HepG2 (cell line): ENCODE results near the gene RBM5. TPM values are rescaled to one million over a fixed set of nuclear protein-coding genes. Genes with fewer than 3 reads are reported as not detected.
A peak's percentile ranks its signal among the peaks of the same experiment; 100 is the strongest.

ENCODE experiments used
- FOXC1 ChIP-seq: sonication (generic); formaldehyde crosslinking; IDR thresholded peaks from 2 replicates; pipeline ENCODE4 v1.8.0; 2022; ENCODE audit warnings: mild to moderate bottlenecking, missing genetic modification reagents, borderline replicate concordance
- RFXAP ChIP-seq: sonication (generic); formaldehyde crosslinking; IDR thresholded peaks from 2 replicates; pipeline ENCODE4 v1.4.0; 2020; ENCODE audit warnings: missing genetic modification reagents, borderline replicate concordance
- YEATS4 ChIP-seq: sonication (generic); formaldehyde crosslinking; IDR thresholded peaks from 2 replicates; pipeline ENCODE4 v1.4.0; 2020; ENCODE audit warnings: missing genetic modification reagents, borderline replicate concordance
- ZFP90 ChIP-seq: sonication (generic); formaldehyde crosslinking; IDR thresholded peaks from 2 replicates; pipeline ENCODE4 v1.8.0; 2022; ENCODE audit warnings: missing genetic modification reagents, mild to moderate bottlenecking, inconsistent platforms, borderline replicate concordance
- ZNF138 ChIP-seq: sonication (generic); formaldehyde crosslinking; IDR thresholded peaks from 2 replicates; pipeline ENCODE4 v1.5.0; 2020; ENCODE audit warnings: mild to moderate bottlenecking, low read depth, missing genetic modification reagents
- polyA plus RNA-seq, 8 experiments: library from polyadenylated mRNA; depleted of rRNA in 3 of 8; stranded (reverse) in 7 of 8; unstranded in 1 of 8; fragments of >200 nt; fragmentation: Illumina TruSeq in 4 of 8; extraction: Trizol in 4 of 8; gene quantifications; 2 replicates each; pipeline versions ENCODE4 v1.2.1 to v1.2.3, GENCODE V29; 2011 to 2016; ENCODE audit warnings: low read depth in 4 of 8, missing spikeins in 1 of 8, mixed read lengths in 1 of 8; ENCODE audit not compliant: insufficient read depth in 1 of 8
- total RNA-seq, 5 experiments: library from RNA; depleted of rRNA; stranded (reverse); fragments of >200 nt; fragmentation: Illumina TruSeq; extraction: Trizol; gene quantifications; 2 replicates each; pipeline ENCODE4 v1.2.3, GENCODE V29; 2016; ENCODE audit warnings: low read depth in 1 of 5
- TF ChIP-seq, protein P1 (sequence below): sonication (generic); formaldehyde crosslinking; IDR thresholded peaks from 2 replicates; pipeline ENCODE4 v1.4.0; 2020; ENCODE audit warnings: mild to moderate bottlenecking, missing genetic modification reagents
- TF ChIP-seq, protein P2 (sequence below): sonication (generic); formaldehyde crosslinking; IDR thresholded peaks from 2 replicates; pipeline ENCODE4 v1.8.1; 2023; ENCODE audit warnings: mild to moderate bottlenecking, missing genetic modification reagents
- TF ChIP-seq, protein P3 (sequence below): sonication (generic); formaldehyde crosslinking; IDR thresholded peaks from 2 replicates; pipeline ENCODE4 v1.4.0; 2020; ENCODE audit warnings: mild to moderate bottlenecking, missing genetic modification reagents
- TF ChIP-seq, protein P4 (sequence below): fragments of 450-650 bp; IDR thresholded peaks from 2 replicates; pipeline ENCODE4 v1.6.1; 2017
- TF ChIP-seq, protein P5 (sequence below): sonication (generic); formaldehyde crosslinking; conservative IDR thresholded peaks from 2 replicates; pipeline ENCODE4 v1.8.0; 2022; ENCODE audit warnings: low read depth, missing genetic modification reagents

The RBM5 gene
- total and polyA plus RNA-seq, 2 of the 13 experiments (the other 11 are each of a cell fraction or from before 2014, with no cell fraction given) = 106 to 204 TPM

DNA sequence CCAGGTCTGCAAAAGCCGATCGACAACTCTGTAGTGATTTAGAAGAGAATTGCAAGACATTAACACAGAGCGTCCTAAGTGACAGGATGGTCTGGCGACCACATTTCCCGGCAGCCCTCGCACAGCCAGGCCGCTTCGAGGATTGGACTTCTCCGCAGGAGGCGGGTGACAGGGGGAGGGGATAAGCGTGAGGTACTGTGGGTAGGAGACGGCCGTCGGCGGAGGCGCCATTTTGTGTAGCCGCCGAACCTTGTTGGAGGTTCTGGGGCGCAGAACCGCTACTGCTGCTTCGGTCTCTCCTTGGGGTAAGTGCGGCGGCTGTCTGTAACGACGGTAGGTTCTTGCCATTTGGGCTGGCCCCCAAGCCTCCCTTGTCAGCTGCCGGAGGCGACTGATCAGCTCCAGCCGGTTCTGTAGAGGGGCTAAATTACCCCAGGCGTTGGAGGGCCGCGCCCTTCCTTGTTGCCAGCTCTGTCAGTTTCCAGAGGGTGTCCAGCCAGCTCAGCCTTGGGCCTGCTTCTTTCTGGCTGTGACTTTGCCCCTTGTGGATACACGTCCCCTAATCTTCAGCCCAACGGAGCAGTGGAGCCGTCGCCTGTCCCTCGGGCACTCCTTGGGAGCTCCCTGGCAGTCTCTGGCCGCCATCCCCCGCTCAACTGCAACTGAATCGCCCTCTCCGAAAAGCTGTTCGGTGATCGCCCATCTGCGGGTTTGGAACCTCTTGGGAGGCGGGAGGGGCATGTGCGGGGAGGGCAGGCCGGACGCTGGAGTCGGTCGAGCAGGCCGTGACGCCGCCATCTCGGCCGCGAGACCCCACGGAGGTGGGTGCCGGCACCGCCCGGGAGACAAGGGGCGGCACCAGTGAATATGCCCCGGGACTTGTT, at the start of gene RBM5 (continued):
- TF ChIP-seq, protein P1, sequence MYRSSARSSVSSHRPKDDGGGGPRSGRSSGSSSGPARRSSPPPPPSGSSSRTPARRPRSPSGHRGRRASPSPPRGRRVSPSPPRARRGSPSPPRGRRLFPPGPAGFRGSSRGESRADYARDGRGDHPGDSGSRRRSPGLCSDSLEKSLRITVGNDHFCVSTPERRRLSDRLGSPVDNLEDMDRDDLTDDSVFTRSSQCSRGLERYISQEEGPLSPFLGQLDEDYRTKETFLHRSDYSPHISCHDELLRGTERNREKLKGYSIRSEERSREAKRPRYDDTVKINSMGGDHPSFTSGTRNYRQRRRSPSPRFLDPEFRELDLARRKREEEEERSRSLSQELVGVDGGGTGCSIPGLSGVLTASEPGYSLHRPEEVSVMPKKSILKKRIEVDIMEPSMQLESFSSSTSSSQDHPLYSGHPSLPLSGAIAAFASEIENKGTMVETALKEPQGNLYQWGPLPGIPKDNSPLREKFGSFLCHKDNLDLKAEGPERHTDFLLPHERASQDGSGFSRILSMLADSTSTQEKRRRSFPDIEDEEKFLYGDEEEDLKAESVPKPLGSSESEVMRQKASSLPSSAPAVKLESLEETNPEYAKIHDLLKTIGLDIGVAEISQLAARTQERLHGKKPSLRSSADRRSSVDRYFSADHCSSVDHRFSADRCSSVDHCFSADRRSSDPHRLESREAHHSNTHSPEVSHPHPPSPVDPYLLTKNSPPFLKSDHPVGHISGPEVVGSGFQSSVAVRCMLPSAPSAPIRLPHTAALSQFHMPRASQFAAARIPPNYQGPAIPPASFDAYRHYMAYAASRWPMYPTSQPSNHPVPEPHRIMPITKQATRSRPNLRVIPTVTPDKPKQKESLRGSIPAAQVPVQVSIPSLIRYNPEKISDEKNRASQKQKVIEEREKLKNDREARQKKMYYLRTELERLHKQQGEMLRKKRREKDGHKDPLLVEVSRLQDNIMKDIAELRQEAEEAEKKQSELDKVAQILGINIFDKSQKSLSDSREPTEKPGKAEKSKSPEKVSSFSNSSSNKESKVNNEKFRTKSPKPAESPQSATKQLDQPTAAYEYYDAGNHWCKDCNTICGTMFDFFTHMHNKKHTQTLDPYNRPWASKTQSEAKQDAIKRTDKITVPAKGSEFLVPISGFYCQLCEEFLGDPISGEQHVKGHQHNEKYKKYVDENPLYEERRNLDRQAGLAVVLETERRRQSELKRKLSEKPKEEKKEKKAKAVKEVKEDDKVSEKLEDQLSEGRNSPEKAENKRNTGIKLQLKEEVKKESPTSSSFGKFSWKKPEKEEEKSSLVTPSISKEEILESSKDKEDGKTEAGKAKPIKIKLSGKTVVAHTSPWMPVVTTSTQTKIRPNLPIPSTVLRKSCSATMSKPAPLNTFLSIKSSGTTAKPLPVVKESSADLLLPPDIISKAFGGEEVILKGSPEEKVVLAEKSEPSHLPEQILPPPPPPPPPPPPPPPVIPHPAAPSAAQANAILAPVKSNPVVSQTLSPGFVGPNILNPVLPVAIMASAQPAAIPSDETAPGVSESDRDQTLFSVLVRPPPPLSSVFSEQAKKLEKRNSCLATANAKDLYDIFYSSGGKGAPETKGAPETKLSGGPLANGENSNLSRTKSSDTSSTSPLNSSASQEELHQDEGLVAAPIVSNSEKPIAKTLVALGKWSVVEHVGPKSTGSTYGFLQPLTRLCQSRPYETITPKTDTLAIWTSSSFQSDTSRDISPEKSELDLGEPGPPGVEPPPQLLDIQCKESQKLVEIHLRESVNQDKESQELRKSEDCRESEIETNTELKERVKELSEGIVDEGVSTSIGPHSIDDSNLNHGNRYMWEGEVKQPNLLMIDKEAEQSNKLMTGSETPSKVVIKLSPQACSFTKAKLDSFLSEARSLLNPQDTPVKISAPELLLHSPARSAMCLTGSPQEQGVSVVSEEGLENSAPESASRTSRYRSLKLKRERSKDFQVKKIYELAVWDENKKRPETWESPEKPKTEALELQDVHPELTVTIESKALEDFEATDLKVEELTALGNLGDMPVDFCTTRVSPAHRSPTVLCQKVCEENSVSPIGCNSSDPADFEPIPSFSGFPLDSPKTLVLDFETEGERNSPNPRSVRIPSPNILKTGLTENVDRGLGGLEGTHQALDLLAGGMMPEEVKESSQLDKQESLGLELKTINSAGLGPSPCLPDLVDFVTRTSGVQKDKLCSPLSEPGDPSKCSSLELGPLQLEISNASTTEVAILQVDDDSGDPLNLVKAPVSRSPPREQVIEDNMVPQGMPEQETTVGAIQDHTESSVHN (CRISPR knock-in tag) = no peak
- no peak for TF ChIP-seq RFXAP
- TF ChIP-seq, protein P2, sequence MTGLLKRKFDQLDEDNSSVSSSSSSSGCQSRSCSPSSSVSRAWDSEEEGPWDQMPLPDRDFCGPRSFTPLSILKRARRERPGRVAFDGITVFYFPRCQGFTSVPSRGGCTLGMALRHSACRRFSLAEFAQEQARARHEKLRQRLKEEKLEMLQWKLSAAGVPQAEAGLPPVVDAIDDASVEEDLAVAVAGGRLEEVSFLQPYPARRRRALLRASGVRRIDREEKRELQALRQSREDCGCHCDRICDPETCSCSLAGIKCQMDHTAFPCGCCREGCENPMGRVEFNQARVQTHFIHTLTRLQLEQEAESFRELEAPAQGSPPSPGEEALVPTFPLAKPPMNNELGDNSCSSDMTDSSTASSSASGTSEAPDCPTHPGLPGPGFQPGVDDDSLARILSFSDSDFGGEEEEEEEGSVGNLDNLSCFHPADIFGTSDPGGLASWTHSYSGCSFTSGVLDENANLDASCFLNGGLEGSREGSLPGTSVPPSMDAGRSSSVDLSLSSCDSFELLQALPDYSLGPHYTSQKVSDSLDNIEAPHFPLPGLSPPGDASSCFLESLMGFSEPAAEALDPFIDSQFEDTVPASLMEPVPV = no peak
- no peak; the same call in 1 of the 2 replicates for TF ChIP-seq ZFP90
- TF ChIP-seq YEATS4 = no peak; the same call in 1 of the 2 replicates
- peak; percentile 68 for TF ChIP-seq ZNF138 (CRISPR knock-in tag)
- peak; percentile 61; the same call in 1 of the 2 replicates for TF ChIP-seq FOXC1 (CRISPR knock-in tag)
- TF ChIP-seq, protein P3, sequence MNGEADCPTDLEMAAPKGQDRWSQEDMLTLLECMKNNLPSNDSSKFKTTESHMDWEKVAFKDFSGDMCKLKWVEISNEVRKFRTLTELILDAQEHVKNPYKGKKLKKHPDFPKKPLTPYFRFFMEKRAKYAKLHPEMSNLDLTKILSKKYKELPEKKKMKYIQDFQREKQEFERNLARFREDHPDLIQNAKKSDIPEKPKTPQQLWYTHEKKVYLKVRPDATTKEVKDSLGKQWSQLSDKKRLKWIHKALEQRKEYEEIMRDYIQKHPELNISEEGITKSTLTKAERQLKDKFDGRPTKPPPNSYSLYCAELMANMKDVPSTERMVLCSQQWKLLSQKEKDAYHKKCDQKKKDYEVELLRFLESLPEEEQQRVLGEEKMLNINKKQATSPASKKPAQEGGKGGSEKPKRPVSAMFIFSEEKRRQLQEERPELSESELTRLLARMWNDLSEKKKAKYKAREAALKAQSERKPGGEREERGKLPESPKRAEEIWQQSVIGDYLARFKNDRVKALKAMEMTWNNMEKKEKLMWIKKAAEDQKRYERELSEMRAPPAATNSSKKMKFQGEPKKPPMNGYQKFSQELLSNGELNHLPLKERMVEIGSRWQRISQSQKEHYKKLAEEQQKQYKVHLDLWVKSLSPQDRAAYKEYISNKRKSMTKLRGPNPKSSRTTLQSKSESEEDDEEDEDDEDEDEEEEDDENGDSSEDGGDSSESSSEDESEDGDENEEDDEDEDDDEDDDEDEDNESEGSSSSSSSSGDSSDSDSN (CRISPR knock-in tag) = peak; percentile 75
- TF ChIP-seq, protein P4, sequence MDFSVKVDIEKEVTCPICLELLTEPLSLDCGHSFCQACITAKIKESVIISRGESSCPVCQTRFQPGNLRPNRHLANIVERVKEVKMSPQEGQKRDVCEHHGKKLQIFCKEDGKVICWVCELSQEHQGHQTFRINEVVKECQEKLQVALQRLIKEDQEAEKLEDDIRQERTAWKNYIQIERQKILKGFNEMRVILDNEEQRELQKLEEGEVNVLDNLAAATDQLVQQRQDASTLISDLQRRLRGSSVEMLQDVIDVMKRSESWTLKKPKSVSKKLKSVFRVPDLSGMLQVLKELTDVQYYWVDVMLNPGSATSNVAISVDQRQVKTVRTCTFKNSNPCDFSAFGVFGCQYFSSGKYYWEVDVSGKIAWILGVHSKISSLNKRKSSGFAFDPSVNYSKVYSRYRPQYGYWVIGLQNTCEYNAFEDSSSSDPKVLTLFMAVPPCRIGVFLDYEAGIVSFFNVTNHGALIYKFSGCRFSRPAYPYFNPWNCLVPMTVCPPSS = no peak
- TF ChIP-seq, protein P5, sequence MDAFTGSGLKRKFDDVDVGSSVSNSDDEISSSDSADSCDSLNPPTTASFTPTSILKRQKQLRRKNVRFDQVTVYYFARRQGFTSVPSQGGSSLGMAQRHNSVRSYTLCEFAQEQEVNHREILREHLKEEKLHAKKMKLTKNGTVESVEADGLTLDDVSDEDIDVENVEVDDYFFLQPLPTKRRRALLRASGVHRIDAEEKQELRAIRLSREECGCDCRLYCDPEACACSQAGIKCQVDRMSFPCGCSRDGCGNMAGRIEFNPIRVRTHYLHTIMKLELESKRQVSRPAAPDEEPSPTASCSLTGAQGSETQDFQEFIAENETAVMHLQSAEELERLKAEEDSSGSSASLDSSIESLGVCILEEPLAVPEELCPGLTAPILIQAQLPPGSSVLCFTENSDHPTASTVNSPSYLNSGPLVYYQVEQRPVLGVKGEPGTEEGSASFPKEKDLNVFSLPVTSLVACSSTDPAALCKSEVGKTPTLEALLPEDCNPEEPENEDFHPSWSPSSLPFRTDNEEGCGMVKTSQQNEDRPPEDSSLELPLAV (CRISPR knock-in tag) = no peak
